Inferior parietal cortex (tissue), 1 donor: ENCODE results near the gene NR1H4.
"Not testable (repeated sequence)": the region's sequence is repeated elsewhere in the genome, so short reads cannot be mapped to it uniquely, and the experiment has no call there.

Experiments used
- DNase-seq: peaks from one replicate; pipeline ENCODE4 v3.0.0-alpha.2; 2016; ENCODE audit errors: extremely low spot score

The NR1H4 gene

GRCh38 chr12:100473050-100473715, 483 bp upstream of the NR1H4 start:
- no peak for DNase-seq

GRCh38 chr12:100474617-100475016, 951 bp downstream of the NR1H4 start:
- no peak for DNase-seq

GRCh38 chr12:100476013-100476751, 2.5 kb downstream of the NR1H4 start:
- DNase-seq, result no peak

GRCh38 chr12:100481021-100481420, 7.4 kb downstream of the NR1H4 start:
- DNase-seq, result no peak

GRCh38 chr12:100484183-100484886, 10.7 kb downstream of the NR1H4 start:
- DNase-seq, result no peak

- DNase-seq, result no peak
Measured at GRCh38 chr12:100484891-100485471, 11.3 kb downstream of the NR1H4 start.

- DNase-seq, result no peak
Measured at GRCh38 chr12:100485983-100486382, 12.3 kb downstream of the NR1H4 start.

- DNase-seq, result no peak
Measured at GRCh38 chr12:100489251-100489820, 15.7 kb downstream of the NR1H4 start.

- no peak for DNase-seq
Measured at GRCh38 chr12:100490056-100490455, 16.4 kb downstream of the NR1H4 start.

GRCh38 chr12:100491104-100491503, 17.4 kb downstream of the NR1H4 start:
- no peak for DNase-seq

GRCh38 chr12:100493396-100494012, 19.8 kb downstream of the NR1H4 start:
- DNase-seq, result no peak

GRCh38 chr12:100494026-100494425, 20.4 kb downstream of the NR1H4 start:
- DNase-seq, result no peak

GRCh38 chr12:100494538-100494937, 20.9 kb downstream of the NR1H4 start:
- DNase-seq, result no peak

GRCh38 chr12:100497105-100497795, 23.6 kb downstream of the NR1H4 start:
- no peak for DNase-seq

- DNase-seq, result no peak
Measured at GRCh38 chr12:100498141-100498540, 24.5 kb downstream of the NR1H4 start.

GRCh38 chr12:100499416-100499815, 25.8 kb downstream of the NR1H4 start:
- no peak for DNase-seq

GRCh38 chr12:100502718-100503117, 29.1 kb downstream of the NR1H4 start:
- not testable (repeated sequence) for DNase-seq

GRCh38 chr12:100503228-100503628, 29.6 kb downstream of the NR1H4 start:
- no peak for DNase-seq

- DNase-seq, result no peak
Measured at GRCh38 chr12:100504804-100505203, 31.1 kb downstream of the NR1H4 start.

- DNase-seq, result peak; percentile 20
Measured at GRCh38 chr12:100508751-100509150, 35.1 kb downstream of the NR1H4 start.

- no peak for DNase-seq
Measured at GRCh38 chr12:100512692-100513091, 39.0 kb downstream of the NR1H4 start.
